ENCODE measurements around the gene PAQR8. TPM values are rescaled to one million over a fixed set of nuclear protein-coding genes. Genes with fewer than 3 reads are reported as not detected.

The PAQR8 gene
- total and polyA plus RNA-seq, 7 donors = 0.39 to 1.3 (median 0.68) TPM

DNA sequence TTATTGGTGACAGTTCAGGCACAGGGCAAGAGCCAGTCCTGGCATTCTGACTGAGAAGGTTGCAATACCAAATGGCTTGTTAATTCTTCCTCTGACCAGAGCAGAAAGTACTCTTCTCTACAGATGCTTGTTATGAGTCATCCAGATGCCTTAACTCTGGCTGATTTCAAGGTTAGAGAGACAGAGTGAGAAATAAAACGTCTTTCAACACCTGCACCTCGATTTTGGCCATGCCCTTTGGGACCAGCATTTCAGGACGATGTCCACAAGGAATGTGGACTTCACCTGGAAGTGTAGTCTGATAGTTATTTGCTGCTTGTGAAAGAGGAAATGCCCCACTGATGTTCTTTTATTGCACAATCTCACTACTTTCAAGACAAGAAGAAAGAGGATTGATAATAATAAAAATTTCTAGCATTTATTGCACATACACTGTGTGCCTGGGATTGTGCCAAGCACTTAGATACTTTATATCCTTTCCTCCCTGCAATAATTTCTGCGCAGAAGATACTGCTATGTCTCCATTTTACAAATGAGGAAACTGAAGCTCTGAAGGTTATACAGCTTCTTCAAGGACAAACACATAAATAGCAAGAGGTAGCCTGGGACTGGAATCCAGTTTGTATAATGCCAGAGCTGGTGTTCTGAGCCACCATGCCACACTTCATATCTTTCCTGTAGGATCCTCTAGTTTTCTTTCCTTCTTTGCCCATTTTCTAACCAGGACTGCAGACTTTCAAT, 43.9 kb upstream of the PAQR8 start:
- peaks cover 0 to 3% (median 0%) of the 10 kb centered on the region in 3 donors for H3K27me3 ChIP-seq (ENCODE audit: insufficient read depth in 3 of 3, low read length in 2 of 3)
- 53 to 60% (median 58%) methylated on average over 4 of the region's 4 CpGs for WGBS, 3 donors
- no peak overlapping the region for H3K4me3 ChIP-seq
- no peak for ATAC-seq
- no peaks in the 10 kb centered on the region for H3K4me1 ChIP-seq
- H3K36me3 ChIP-seq (ENCODE audit: insufficient read depth in 1 of 2, low read depth in 1 of 2) = no peaks in the 10 kb centered on the region
- no peak for DNase-seq
- intact Hi-C loops (cut with DNase I) = no loop called here
- no peak overlapping the region for H3K27ac ChIP-seq
- no peaks in the 10 kb centered on the region for H3K9me3 ChIP-seq
- TF ChIP-seq, protein P1, sequence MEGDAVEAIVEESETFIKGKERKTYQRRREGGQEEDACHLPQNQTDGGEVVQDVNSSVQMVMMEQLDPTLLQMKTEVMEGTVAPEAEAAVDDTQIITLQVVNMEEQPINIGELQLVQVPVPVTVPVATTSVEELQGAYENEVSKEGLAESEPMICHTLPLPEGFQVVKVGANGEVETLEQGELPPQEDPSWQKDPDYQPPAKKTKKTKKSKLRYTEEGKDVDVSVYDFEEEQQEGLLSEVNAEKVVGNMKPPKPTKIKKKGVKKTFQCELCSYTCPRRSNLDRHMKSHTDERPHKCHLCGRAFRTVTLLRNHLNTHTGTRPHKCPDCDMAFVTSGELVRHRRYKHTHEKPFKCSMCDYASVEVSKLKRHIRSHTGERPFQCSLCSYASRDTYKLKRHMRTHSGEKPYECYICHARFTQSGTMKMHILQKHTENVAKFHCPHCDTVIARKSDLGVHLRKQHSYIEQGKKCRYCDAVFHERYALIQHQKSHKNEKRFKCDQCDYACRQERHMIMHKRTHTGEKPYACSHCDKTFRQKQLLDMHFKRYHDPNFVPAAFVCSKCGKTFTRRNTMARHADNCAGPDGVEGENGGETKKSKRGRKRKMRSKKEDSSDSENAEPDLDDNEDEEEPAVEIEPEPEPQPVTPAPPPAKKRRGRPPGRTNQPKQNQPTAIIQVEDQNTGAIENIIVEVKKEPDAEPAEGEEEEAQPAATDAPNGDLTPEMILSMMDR (IDR thresholded peaks at IDR 0.05) = no peak

DNA sequence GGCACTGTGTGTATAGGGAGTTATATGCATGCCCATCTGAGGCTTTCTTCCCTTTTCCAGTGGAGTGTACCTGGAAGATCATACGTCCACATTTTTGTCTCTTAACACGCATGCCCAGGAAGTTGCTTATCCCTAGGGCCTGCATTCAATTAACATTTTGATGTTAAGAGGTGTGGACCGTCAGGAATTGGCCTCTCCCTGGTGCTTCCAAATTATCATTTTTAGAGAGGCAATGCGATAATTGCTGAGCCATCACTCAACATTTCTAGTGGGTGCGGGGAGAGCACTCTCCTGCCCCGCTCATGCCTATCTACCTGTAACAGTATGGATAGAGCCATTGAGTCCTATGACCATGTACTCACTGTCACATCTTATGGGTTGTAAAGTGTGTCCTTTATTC, 37.8 kb upstream of the PAQR8 start:
- DNase-seq = no peak
- no peak for ATAC-seq
- Histone ChIP-seq H3K4me3 (no peak overlapping the region), H3K9me3 (no peaks in the 10 kb centered on the region), H3K4me1 (no peaks in the 10 kb centered on the region), H3K36me3 (ENCODE audit: insufficient read depth in 1 of 2, low read depth in 1 of 2) (no peaks in the 10 kb centered on the region), H3K27me3 (ENCODE audit: insufficient read depth in 3 of 3, low read length in 2 of 3) (peaks cover 0 to 3% (median 0%) of the 10 kb centered on the region in 3 donors), H3K27ac (no peak overlapping the region)
- TF ChIP-seq, protein P1 (IDR thresholded peaks at IDR 0.05) = no peak
- intact Hi-C loops (cut with DNase I) = no loop called here
- WGBS, 3 donors = 80 to 90% (median 89%) methylated on average over 6 of the region's 6 CpGs

DNA sequence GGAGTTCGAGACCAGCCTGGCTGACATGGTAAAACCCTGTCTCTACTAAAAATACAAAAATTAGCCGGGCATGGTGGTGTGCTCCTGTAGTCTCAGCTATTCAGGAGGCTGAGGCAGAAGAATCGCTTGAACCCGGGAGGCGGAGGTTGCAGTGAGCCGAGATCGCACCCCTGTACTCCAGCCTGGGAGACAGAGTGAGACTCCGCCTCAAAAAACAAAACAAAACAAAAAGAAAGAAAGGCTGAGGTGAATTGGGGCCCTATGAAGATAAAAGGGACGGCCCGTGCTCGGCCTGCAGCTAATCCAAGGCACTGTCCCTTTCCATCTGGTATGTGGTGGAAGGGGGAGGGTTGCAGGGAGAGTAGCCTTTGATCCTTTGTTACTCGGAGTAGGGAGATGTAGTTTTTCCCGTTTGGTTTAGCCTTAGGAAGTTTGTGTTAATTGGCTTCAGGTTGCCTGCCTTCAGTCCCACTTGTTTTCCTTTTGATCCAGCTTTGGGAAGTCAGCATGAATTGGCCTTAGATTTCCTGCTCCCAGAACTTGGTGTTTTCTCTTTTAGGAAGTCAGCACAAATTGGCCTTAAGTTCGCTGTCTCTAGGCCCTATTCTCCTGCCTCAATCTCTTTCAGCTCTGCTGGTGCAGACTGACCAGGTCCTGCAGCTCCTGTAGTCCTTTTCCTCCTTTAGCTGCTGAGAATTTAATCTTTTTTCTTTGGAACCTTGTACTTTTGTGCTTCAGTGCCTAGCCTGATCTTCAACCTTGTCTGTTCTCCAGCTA, 36.1 kb upstream of the PAQR8 start:
- intact Hi-C loops (cut with DNase I) = no loop called here
- no peak for ATAC-seq
- TF ChIP-seq, protein P1 (IDR thresholded peaks at IDR 0.05) = no peak
- peaks cover 0 to 3% (median 0%) of the 10 kb centered on the region in 3 donors for H3K27me3 ChIP-seq (ENCODE audit: insufficient read depth in 3 of 3, low read length in 2 of 3)
- H3K36me3 ChIP-seq (ENCODE audit: insufficient read depth in 1 of 2, low read depth in 1 of 2) = no peaks in the 10 kb centered on the region
- H3K9me3 ChIP-seq = no peaks in the 10 kb centered on the region
- no peak overlapping the region for H3K4me3 ChIP-seq
- H3K4me1 ChIP-seq = no peaks in the 10 kb centered on the region
- WGBS, 3 donors = 56 to 60% (median 56%) methylated on average over 14 of the region's 14 CpGs
- no peak for DNase-seq
- H3K27ac ChIP-seq = no peak overlapping the region

DNA sequence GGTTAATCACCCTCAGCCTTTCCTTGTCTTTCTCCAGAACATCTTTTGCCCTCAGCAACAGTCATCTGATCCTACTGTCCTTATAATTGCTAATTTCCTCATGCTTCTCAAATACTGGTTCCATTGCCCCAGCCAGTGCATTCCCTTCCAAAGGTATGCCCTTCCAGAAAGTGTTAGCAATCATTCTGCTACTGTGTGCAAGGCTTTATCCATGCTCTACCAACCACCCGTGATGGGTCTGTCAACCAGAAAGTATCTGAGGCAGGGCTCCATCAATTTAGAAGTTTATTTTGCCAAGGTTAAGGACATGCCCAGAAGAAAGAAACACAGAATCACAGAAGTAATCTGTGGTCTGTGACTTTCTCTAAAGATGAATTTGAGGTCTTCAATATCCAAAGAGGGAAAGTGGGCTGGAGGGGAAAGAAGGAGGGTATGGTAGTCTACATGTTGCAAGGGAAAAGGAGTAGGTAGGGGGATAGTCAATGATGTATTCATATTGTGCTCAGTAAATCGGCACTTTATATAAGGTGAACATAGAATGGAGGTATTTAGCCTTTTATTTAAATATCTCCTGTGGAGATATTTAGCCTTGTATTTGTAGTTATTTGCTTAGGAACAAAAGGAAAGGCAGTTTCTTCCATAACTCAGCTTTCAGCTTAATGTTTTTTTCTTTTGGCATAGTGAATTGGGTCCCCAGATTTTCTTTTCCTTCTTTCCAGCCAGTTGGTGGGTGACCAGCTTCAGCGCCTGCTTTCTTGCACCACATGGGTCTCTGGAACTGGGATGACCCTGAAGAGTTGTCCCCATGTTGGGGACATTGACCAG, 35.2 kb upstream of the PAQR8 start:
- no peak overlapping the region for H3K4me3 ChIP-seq
- no peaks in the 10 kb centered on the region for H3K9me3 ChIP-seq
- ATAC-seq = no peak
- intact Hi-C loops (cut with DNase I) = no loop called here
- no peaks in the 10 kb centered on the region for H3K4me1 ChIP-seq
- H3K36me3 ChIP-seq (ENCODE audit: insufficient read depth in 1 of 2, low read depth in 1 of 2) = no peaks in the 10 kb centered on the region
- peaks cover 0 to 3% (median 0%) of the 10 kb centered on the region in 3 donors for H3K27me3 ChIP-seq (ENCODE audit: insufficient read depth in 3 of 3, low read length in 2 of 3)
- H3K27ac ChIP-seq = no peak overlapping the region
- no peak for DNase-seq
- TF ChIP-seq, protein P1 (IDR thresholded peaks at IDR 0.05) = no peak
- WGBS, 3 donors = 82 to 93% (median 83%) methylated on average over 3 of the region's 3 CpGs
